Neural progenitor cell (in vitro differentiated cells): ENCODE results near the gene PLCXD3. TPM values are rescaled to one million over a fixed set of nuclear protein-coding genes. Genes with fewer than 3 reads are reported as not detected.

Experiments used
- DNase-seq: peaks from one replicate; pipeline ENCODE4 v3.0.0-alpha.2; 2016; ENCODE audit warnings: low spot score
- H2AFZ ChIP-seq: fragments of 200-600 bp; sonication (generic); replicated peaks from 2 replicates; pipeline ENCODE4 v1.6.1; 2016; ENCODE audit warnings: antibody characterized with exemption
- H3F3A ChIP-seq: fragments of 200-600 bp; sonication (generic); 2 replicates; pipeline ENCODE4 v1.6.1; 2016; ENCODE audit warnings: antibody characterized with exemption, low read depth
- H3K27ac ChIP-seq: fragments of 200-600 bp; sonication (generic); 2 replicates; pipeline ENCODE4 v1.5.1; 2016; ENCODE audit warnings: mild to moderate bottlenecking
- H3K27me3 ChIP-seq: fragments of 200-600 bp; sonication (generic); 2 replicates; pipeline ENCODE4 v1.6.1; 2016; ENCODE audit warnings: mild to moderate bottlenecking, moderate library complexity
- H3K36me3 ChIP-seq: fragments of 200-600 bp; sonication (generic); 2 replicates; pipeline ENCODE4 v1.5.1; 2016
- H3K4me1 ChIP-seq: fragments of 200-600 bp; sonication (generic); 2 replicates; pipeline ENCODE4 v1.6.1; 2016; ENCODE audit warnings: mixed run types
- H3K4me2 ChIP-seq: fragments of 200-600 bp; sonication (generic); 2 replicates; pipeline ENCODE4 v1.6.1; 2016
- H3K4me3 ChIP-seq: fragments of 200-600 bp; sonication (generic); 2 replicates; pipeline ENCODE4 v1.5.1; 2016
- H3K79me2 ChIP-seq: fragments of 200-600 bp; sonication (generic); 2 replicates; pipeline ENCODE4 v1.6.1; 2016; ENCODE audit warnings: low read depth
- H3K9ac ChIP-seq: fragments of 200-600 bp; sonication (generic); 2 replicates; pipeline ENCODE4 v1.6.1; 2016
- H3K9me3 ChIP-seq: fragments of 200-600 bp; sonication (generic); 2 replicates; pipeline ENCODE4 v1.5.1; 2016; ENCODE audit warnings: low read depth
- H4K20me1 ChIP-seq: fragments of 200-600 bp; sonication (generic); 2 replicates; pipeline ENCODE4 v1.6.1; 2016; ENCODE audit warnings: low read depth
- H3K27ac Mint-ChIP-seq: 3 replicates; pipeline ENCODE4 v1.8.0; 2021; ENCODE audit warnings: mixed read lengths
- H3K27me3 Mint-ChIP-seq: 2 replicates; pipeline ENCODE4 v1.8.0; 2022; ENCODE audit warnings: low read depth, mild to moderate bottlenecking, inconsistent platforms, moderate library complexity, mixed read lengths; ENCODE audit not compliant: insufficient read depth
- H3K36me3 Mint-ChIP-seq: 3 replicates; pipeline ENCODE4 v1.8.0; 2021; ENCODE audit warnings: mixed read lengths
- H3K4me1 Mint-ChIP-seq: 3 replicates; pipeline ENCODE4 v1.8.0; 2021; ENCODE audit warnings: mixed read lengths
- H3K4me3 Mint-ChIP-seq: 3 replicates; pipeline ENCODE4 v1.8.0; 2021; ENCODE audit warnings: mild to moderate bottlenecking, moderate library complexity, mixed read lengths
- H3K9me3 Mint-ChIP-seq: 3 replicates; pipeline ENCODE4 v1.8.0; 2020; ENCODE audit warnings: mixed read lengths
- EZH2 ChIP-seq: fragments of 200-600 bp; sonication (generic); IDR thresholded peaks from 2 replicates; pipeline ENCODE4 v1.6.1; 2017; ENCODE audit warnings: antibody characterized with exemption, mild to moderate bottlenecking, moderate library complexity
- EZH2phosphoT487 ChIP-seq: fragments of 200-600 bp; sonication (generic); IDR thresholded peaks from 2 replicates; pipeline ENCODE4 v1.6.1; 2017; ENCODE audit warnings: antibody characterized with exemption
- total RNA-seq: library from RNA; depleted of rRNA; stranded (reverse); fragments of >200 nt; gene quantifications from 2 replicates; pipeline ENCODE4 v1.2.3, GENCODE V29; 2015; ENCODE audit warnings: low replicate concordance
- TF ChIP-seq, protein P1 (sequence below): fragments of 200-600 bp; sonication (generic); IDR thresholded peaks from 2 replicates; pipeline ENCODE4 v1.5.1; 2017; ENCODE audit warnings: antibody characterized with exemption, mild to moderate bottlenecking

Gene PLCXD3
- total RNA-seq, 1 donor from 2014 or later = not detected

DNA sequence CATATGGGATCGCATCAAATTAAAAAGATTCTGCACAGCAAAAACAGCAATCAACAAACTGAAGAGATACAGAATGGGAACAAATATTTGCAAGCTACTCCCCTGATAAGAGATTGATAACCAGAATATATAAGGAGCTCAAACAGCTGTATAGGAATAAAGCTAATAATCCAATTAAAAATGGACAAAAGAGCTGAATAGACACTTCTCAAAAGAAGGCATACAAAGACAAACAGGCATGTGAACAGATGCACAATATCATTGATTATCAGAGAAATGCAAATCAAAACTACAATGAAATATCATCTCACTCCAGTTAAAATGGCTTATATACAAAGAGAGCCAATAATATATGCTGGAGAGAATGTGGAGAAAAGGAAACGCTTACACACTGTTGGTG lies 110.6 kb downstream of the PLCXD3 start:
- Histone ChIP-seq H3K4me3 (no peak overlapping the region), H3K4me2 (no peak overlapping the region), H3K36me3 (no peaks in the 10 kb centered on the region), H2AFZ (no peak overlapping the region), H3F3A (no peaks in the 10 kb centered on the region), H3K79me2 (no peaks in the 10 kb centered on the region), H3K9ac (no peak overlapping the region), H3K9me3 (no peaks in the 10 kb centered on the region), H4K20me1 (no peaks in the 10 kb centered on the region), H3K4me1 (no peaks in the 10 kb centered on the region), H3K27me3 (no peaks in the 10 kb centered on the region), H3K27ac (no peak overlapping the region)
- Mint-ChIP-seq H3K4me3 (no peak overlapping the region), H3K27ac (no peak overlapping the region), H3K9me3 (peaks cover 17% of the 10 kb centered on the region), H3K27me3 (peaks cover 2% of the 10 kb centered on the region), H3K4me1 (no peaks in the 10 kb centered on the region), H3K36me3 (no peaks in the 10 kb centered on the region)
- no peak for DNase-seq
- no peak for TF ChIP-seq EZH2phosphoT487
- TF ChIP-seq EZH2 = no peak
- TF ChIP-seq, protein P1, sequence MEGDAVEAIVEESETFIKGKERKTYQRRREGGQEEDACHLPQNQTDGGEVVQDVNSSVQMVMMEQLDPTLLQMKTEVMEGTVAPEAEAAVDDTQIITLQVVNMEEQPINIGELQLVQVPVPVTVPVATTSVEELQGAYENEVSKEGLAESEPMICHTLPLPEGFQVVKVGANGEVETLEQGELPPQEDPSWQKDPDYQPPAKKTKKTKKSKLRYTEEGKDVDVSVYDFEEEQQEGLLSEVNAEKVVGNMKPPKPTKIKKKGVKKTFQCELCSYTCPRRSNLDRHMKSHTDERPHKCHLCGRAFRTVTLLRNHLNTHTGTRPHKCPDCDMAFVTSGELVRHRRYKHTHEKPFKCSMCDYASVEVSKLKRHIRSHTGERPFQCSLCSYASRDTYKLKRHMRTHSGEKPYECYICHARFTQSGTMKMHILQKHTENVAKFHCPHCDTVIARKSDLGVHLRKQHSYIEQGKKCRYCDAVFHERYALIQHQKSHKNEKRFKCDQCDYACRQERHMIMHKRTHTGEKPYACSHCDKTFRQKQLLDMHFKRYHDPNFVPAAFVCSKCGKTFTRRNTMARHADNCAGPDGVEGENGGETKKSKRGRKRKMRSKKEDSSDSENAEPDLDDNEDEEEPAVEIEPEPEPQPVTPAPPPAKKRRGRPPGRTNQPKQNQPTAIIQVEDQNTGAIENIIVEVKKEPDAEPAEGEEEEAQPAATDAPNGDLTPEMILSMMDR = no peak

DNA sequence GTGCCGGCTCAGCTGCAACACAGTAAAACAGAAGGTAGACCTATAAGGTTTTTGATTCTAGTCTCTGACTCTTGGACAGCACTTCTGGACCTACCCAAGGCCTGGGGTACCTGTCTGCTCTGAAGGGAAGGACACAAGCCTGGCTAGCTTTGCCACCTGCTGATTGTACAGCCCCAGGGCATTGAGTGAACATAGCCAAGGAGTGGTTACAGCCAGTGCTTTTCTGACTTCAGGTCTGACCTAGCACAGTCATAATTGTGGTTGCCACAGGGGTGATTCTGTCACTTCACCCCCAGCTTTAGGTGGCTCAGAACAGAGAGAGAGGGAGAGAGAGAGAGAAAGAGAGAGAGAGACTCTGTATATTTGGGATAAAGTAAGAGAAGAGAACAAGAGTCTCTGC lies 118.4 kb downstream of the PLCXD3 start:
- H3K27ac Mint-ChIP-seq = no peak overlapping the region
- Histone ChIP-seq H3F3A (no peaks in the 10 kb centered on the region), H3K79me2 (no peaks in the 10 kb centered on the region), H3K27me3 (no peaks in the 10 kb centered on the region), H3K4me2 (no peak overlapping the region), H3K27ac (no peak overlapping the region), H3K4me3 (no peak overlapping the region), H2AFZ (no peak overlapping the region), H3K4me1 (no peaks in the 10 kb centered on the region), H3K9ac (no peak overlapping the region), H3K36me3 (no peaks in the 10 kb centered on the region), H3K9me3 (no peaks in the 10 kb centered on the region), H4K20me1 (no peaks in the 10 kb centered on the region)
- H3K27me3 Mint-ChIP-seq = no peaks in the 10 kb centered on the region
- H3K9me3 Mint-ChIP-seq = peaks cover 6% of the 10 kb centered on the region
- peaks cover 4% of the 10 kb centered on the region for H3K4me1 Mint-ChIP-seq
- H3K36me3 Mint-ChIP-seq = no peaks in the 10 kb centered on the region
- TF ChIP-seq, protein P1 = no peak
- H3K4me3 Mint-ChIP-seq = no peak overlapping the region
- DNase-seq = no peak

DNA sequence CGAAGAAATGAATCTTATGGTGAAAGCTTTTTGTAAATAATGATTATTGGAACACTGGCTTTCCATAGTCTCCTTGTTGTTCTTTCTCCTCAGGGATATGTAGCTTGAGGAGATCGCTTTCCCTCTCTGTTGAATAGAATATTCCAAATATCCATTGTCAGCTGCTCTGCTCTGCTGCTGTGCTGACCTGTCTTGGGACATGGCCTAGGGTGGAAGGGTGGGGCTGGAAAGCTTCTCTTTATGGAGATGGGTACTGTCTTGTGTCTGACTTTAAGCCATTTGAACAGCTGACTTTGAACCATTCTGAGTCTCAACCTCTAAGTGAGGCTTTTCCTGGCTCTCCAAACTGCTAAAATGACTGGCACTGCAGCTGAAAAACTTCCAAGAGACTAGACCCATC lies 135.8 kb downstream of the PLCXD3 start:
- no peak for DNase-seq
- Histone ChIP-seq H3K27me3 (no peaks in the 10 kb centered on the region), H3F3A (no peaks in the 10 kb centered on the region), H3K79me2 (no peaks in the 10 kb centered on the region), H2AFZ (no peak overlapping the region), H3K4me2 (no peak overlapping the region), H3K27ac (no peak overlapping the region), H3K4me3 (no peak overlapping the region), H3K36me3 (no peaks in the 10 kb centered on the region), H3K9ac (no peak overlapping the region), H4K20me1 (no peaks in the 10 kb centered on the region), H3K9me3 (no peaks in the 10 kb centered on the region), H3K4me1 (no peaks in the 10 kb centered on the region)
- Mint-ChIP-seq H3K27me3 (no peaks in the 10 kb centered on the region), H3K27ac (no peak overlapping the region), H3K4me1 (peaks cover 2% of the 10 kb centered on the region), H3K9me3 (no peaks in the 10 kb centered on the region), H3K4me3 (no peak overlapping the region), H3K36me3 (no peaks in the 10 kb centered on the region)
- TF ChIP-seq, protein P1 = no peak
- TF ChIP-seq EZH2phosphoT487 = no peak
- no peak for TF ChIP-seq EZH2

DNA sequence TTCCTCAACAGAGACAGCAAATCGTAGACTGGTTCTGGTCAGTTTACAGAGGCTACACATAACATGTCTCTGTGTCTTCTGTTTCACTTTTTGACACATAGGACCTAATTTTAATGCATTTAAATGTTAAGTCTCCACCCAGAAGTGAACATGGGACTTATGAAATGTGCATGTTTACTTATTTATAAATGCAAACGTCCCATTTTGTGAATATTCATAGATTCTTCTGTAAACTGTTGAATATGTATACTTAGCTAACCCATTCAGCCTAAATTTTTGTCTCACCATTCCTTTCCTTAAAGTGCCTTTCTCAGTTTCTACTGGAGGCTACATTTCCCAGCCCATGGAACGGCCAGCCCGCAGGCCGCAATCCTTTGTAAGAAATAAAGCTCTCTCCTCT lies 137.2 kb downstream of the PLCXD3 start:
- Histone ChIP-seq H3K4me1 (no peaks in the 10 kb centered on the region), H3K4me3 (no peak overlapping the region), H3K79me2 (no peaks in the 10 kb centered on the region), H4K20me1 (no peaks in the 10 kb centered on the region), H3K36me3 (no peaks in the 10 kb centered on the region), H3K9ac (no peak overlapping the region), H3K9me3 (no peaks in the 10 kb centered on the region), H3F3A (no peaks in the 10 kb centered on the region), H3K4me2 (no peak overlapping the region), H3K27ac (no peak overlapping the region), H2AFZ (no peak overlapping the region), H3K27me3 (no peaks in the 10 kb centered on the region)
- Mint-ChIP-seq H3K27ac (no peak overlapping the region), H3K4me1 (peaks cover 2% of the 10 kb centered on the region), H3K27me3 (no peaks in the 10 kb centered on the region), H3K9me3 (no peaks in the 10 kb centered on the region), H3K4me3 (no peak overlapping the region), H3K36me3 (no peaks in the 10 kb centered on the region)
- TF ChIP-seq, protein P1 = no peak
- TF ChIP-seq EZH2 (no peak), EZH2phosphoT487 (no peak)
- DNase-seq = no peak
